Stimulated activated naive CD4-positive, alpha-beta T cell treated with Interleukin-2 at 50 U/mL for 16 hours (primary cell): ENCODE results near the gene DEPDC5.
"Not testable (repeated sequence)": the region's sequence is repeated elsewhere in the genome, so short reads cannot be mapped to it uniquely, and the experiment has no call there.

ENCODE experiments used
- DNase-seq: peaks from one replicate; lab custom pipeline; 2025; lab: John Stamatoyannopoulos, UW

The DEPDC5 gene

DNA sequence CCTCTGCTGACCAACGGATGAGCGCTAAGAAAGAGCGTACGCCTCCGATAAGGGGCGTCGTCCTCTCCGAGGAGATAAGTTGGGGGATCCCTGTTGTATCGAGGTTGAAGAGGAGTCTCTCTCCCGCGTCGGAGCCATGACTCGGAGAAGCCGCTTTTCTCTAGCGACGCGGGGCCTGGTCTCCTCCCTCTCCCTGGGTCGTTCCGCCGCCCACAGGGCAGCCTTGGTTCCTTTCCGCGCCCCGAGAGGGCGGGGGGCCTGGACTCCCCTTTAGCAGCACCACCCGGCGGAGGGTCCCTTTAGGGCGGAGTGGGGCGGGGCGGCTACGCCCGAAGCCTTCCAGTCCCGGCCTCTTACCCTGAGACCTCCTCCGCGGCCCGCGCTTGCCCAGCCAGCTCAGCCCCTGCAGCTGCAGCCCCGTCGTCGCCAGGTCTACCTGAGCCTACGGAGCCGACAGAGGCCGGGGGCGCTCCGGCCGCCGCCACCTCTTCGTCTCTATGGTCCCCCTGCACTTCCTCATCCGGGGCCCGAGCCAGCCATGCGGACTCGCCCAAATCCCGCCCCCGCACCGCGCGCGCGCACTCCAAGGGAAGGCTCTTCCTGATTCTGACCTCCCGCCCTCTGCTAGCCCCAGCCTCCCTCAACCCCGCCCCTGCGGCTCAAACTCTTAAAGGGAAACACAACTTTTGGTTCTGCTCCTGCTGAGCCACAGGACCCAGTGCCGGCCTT is 4.0 kb upstream of the DEPDC5 start, which contains the start of gene PRR14L:
PRR14L (minus strand) TSS at position 497 of the 729 bp plus-strand sequence. CDS start 11,272 bp downstream, outside the sequence.
- DNase-seq: peak; percentile 96

DNA sequence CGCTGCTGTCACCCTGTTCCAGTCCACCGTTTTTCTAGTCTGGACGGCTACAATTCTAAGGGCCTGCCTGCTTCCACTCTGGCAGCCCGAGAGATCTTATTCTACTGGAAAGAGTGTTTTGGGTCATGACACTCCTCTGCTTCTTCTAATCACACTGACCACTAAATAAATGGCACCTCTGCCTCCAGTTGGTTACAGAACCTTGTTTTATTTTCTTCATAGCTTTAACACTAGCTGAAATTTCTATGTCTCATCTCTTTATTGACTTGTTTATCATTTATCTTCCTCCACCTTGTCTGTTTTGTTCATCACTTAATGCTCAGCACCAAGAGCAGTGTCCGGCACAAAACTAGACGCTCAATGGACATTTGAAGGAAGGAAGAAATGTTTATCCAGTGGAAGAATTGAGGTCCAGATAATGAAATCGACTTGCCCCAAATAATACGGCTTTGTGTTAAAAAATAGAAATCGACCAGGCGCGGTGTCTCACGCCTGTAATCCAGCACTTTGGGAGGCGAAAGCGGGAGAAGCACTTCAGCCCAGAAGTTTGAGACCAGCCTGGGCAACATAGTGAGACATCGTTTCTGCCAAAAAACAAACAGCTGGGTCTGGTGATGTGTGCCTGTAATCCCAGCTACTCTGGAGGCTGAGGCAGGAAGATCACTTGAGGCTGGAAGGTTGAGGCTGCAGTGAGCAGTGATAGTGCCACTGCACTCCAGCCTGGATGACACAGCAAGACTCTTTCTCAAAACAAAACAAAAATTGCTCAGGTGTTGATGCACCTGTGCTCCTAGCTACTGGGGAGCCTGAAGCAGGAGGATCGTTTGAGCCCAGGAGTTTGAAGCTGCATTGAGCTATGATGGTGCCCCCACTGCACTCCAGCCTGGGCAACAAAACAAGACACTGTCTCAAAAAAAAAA is 3.2 kb upstream of the DEPDC5 start:
- DNase-seq: no peak

DNA sequence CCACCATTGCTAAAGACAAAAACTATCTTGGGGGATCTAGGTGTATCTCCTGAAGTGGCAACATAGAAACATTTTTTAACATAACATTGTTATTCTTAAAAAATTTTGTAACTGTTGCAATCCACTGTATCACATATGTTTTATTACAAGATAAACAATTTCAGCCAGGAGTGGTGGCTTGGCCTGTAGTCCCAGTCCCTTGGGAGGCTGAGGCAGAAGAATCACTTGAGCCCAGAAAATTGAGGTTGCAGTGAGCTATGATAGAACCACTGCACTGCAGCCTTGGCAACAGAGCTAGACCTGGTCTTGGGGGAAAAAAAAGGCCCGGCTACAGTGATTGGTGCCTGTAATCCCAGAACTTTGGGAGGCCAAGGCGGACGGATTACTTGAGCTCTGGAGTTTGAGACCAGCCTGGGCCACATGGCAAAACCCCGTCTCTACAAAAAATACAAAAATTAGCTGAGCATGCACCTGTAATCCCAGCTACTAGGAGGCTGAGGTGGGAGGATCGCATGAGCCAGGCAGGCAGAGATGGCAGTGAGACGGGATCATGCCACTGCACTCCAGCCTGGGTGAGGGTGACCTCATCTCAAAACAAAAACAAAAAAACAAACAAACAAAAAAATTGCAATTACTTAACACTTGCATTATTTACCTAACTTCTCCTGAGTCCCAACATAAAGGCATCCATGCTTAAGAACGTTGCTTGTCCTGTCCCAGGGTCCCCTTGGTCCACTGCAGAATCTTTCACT is 1.5 kb upstream of the DEPDC5 start:
- DNase-seq: no peak

DNA sequence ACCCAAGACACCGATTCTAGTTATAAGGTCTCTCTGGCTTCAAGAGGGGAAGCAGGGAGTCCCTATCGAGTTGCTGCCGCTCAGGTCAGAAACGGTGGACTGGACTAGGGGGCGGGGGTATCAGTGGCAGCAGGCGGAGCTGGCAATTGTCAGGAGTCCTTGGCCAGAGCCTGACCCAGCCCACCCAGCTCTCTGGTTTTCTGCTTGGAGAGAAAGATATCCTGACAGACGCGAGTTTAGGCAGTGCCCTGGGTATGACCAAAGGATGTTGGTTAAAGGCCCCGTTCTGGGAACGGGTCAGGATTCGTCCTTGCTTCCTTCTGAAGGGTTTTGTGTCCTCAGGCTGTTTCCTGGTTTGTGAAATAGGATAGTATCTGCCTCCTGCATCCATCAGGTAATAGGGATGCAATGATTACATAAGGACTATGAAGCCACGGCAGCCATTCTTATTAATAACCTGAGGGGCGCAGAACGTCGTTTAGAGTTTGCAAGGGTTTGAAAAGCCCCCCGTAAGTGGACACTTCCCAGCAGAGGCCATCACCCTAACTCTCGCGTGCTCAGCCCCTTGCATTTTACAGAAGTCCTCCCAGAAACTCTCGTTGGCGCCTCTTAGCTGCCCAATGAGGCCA is 700 bp upstream of the DEPDC5 start:
- DNase-seq: no peak

DNA sequence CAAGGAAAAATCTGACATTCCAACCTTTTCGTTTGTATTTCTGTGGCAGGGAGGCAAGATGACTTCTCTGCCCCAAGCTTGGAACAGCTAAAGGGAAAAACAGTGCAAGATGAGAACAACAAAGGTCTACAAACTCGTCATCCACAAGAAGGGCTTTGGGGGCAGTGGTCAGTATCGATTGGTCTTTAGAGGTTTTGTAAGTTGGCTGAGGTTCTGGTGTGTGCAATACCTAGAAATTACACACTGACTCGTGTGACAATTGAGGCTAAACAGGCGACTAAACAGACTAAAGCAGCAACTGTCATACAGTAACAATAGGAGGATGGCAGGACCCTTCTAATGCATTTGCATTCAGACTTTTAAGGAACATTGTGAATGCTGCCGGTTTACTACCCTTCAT is 994 bp downstream of the DEPDC5 start:
- no peak for DNase-seq

DNA sequence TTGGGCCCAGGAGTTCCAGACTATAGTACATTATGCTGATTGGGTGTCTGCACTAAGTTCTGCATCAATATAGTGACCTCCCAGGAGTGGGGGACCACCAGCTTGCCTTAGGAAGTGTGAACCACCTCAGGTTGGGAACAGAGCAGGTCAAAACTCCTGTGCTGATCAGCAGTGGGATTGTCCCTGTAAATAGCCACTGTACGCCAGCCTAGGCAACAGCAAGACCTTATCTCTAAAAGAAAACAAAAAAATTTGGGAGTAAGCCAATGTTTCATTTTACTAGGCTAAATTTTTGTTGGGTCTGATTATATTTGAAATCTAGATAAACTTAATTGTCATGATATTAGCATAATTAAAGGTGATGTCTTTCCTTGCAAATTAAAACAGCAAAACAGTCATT is 3.4 kb downstream of the DEPDC5 start:
- no peak for DNase-seq

DNA sequence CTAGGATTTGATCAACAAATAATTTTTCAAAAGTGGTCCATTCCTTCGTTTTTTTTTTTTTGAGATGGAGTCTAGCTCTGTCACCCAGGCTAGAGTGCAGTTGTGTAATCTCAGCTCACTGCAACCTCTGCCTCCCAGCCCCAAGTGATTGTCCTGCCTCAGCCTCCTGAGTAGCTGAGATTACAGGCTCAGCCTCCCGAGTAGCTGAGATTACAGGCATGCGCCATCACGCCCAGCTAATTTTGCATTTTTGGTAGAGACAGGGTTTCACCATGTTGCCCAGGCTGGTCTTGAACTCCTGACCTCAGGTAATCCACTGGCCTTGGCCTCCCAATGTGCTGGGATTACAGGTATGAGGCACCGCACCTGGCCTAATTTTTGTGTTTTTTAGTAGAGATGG is 5.0 kb downstream of the DEPDC5 start:
- DNase-seq: not testable (repeated sequence)

DNA sequence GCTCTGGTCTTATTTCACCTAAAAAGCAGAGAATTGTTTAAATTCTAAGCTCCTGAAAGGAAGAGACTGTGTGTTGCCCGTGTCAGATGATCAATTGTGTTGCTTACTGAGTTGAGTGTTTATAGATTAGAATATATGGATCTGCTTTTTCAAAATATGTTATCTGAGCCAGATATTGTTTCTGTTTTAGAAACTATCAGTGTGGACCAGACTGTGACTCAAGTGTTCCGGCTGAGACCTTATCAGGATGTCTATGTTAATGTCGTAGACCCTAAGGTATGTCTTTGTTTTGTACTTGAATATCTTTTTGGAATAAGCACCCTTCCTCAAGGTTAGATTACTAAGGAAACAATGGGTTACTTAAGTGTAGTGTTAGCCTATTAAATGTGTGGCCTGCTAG is 11.0 kb downstream of the DEPDC5 start:
- no peak for DNase-seq

DNA sequence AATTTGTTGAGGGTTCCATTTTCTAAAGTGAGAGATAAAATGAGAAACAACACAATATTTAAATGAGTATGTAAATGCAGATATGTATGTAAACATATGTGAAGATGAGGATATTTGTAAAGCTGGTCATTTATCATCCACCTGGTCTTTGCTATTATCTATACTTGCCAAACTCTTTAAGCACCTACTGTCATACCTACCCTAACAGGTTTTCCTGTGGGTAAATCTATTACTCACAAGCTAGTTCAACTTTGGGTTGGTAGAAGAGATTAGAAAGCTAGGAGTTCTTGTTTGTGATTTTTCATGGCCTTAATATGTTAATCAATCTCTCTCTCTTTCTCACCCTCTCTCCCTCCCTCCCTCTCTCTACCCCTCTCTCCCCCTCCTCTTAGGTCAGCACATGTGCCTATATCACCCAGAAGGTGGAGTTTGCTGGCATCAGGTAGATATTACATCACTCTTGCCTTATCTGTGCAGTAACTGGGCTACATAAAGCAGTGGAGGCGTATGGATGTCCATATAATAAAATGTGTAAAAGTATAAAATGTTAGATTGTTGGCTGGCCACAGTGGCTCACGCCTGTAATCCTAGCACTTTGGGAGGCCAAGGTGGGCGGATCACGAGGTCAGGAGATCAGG is 14.7 kb downstream of the DEPDC5 start:
- no peak for DNase-seq

DNA sequence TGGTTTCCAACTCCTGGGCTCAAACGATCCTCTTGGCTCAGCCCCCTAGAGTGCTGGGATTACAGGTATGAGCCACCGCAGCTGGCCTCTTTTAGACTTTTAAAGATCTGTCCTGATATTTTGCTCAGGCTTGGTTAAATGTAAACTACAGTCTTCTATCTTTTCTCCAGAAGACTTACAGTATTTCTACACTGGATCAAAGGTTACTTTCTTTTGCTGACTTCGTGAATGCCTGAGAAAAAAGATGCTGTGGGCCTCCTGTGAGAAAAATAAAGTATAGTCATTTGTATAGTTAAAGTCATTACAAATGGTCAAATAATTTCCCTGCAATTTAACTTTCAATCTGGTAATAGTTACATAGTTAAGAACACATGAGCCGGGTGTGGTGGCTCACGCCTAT is 19.6 kb downstream of the DEPDC5 start:
- no peak for DNase-seq

DNA sequence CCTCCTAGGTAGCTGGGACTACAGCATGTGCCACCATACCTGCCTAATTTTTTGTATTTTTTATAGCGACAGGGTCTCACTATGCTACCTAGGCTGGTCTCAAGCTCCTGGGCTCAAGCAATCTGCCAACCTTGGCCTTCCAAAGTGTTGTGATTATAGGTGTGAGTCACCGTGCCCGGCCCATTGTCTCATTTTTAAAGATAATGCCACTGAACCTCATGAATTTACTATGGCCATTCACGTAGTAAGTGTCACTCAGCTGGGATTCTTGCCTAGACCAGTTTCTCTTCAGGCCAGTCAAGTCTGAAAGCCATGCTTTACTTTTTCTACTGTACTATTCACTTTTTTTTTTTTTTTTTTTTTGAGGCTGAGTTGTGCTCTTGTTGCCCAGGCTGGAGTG is 22.4 kb downstream of the DEPDC5 start:
- DNase-seq: no peak

DNA sequence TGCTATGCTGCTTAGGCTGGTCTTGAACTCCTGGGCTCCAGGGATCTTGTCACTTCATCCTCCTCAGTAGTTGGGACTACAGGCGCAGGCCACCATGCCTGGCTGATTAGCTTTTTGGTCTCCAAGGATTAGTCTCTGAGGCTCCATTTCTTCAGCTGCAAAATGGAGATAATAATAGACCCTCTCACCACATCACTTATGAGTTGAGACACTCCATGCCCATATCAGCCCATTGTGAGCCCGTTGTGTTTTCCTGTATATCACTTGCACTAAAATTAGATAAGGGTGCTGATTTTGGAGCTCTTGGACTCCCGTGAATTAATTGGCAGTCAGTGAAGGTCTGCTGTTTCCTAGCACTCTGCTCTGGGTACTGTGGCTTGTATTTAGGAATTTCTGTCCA is 36.0 kb downstream of the DEPDC5 start:
- no peak for DNase-seq

DNA sequence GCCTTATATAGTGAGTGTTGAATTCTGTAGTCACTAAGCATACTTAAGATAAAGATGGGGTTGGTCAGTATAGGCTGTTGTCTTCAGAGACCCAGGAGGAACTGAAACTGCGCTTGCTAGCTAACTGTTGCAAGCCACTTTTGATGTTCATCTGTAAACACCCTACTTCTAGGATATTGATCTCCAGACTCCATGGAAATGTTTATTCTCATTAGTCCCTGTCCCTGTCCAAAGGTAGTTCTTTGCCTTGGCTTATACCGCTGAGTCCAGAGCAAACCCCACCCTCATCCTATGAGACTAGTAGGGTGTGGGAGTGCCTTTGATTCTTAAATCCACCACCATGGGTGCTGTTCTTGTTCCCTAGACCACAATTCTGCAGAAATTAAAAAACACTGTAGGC is 36.4 kb downstream of the DEPDC5 start:
- DNase-seq: no peak

DNA sequence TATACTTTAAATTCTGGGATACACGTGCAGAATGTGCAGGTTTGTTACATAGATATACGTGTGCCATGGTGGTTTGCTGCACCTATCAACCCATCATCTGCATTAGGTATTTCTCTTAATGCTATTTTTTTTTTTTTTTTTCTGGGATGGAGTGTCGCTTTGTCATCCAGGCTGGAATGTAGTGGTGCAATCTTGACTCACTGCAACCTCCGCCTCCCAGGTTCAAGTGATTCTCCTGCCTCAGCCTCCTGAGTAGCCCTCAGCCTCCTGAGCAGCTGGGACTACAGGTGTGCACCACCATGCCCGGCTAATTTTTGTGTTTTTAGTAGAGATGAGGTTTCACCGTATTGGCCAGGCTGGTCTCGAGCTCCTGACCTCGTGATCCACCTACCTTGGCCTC is 45.5 kb downstream of the DEPDC5 start:
- DNase-seq: not testable (repeated sequence)

DNA sequence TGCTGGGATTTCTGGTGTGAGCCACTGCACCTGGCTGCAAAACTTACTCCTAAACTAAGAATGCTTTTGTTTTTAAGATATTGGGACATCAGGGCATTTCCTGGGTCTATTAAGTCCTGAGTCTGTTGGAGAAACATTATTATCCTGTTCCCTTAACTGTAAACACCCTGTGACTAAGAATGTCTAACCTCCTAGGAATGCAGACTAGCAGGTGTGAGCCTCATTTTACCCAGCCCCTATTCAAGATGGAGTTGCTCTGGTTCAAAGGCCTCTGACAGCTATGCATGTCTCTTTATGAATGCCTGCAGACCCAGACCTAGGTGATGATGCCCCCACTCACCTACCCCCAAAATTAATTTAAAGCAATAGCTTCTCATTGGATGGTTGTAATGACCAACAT is 46.2 kb downstream of the DEPDC5 start:
- no peak for DNase-seq

DNA sequence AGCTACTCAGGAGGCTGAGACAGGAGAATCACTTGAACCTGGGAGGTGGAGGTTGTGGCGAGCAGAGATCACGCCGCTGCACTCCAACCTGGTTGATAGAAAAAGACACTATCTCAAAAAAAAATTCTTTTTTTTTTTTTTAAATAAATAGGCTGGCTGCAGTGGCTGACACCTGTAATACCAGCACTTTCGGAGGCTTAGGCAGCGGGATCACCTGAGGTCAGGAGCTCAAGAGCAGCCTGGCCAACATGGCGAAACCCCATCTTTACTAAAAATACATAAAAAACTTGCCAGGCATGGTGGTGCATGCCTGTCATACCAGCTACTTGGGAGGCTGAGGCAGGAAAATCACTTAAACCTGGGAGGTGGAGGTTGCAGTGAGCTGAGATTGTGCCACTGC is 47.0 kb downstream of the DEPDC5 start:
- DNase-seq: not testable (repeated sequence)

DNA sequence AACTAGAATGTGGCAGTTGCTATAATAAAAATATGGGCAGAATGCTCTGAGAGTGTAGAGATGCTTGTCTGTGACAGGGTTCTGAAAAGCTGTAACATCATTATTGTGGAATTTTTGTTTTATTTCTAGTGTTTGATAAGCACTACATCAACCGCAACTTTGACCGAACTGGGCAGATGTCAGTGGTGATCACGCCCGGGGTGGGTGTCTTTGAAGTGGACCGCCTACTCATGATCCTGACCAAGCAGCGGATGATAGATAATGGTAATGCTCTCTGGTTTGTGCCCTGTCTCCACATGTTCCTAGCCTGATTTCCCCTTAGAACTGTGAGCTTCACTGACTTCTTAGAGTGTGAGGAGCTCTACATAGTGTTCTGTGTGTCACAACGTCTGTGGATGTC is 48.8 kb downstream of the DEPDC5 start:
- DNase-seq: no peak

DNA sequence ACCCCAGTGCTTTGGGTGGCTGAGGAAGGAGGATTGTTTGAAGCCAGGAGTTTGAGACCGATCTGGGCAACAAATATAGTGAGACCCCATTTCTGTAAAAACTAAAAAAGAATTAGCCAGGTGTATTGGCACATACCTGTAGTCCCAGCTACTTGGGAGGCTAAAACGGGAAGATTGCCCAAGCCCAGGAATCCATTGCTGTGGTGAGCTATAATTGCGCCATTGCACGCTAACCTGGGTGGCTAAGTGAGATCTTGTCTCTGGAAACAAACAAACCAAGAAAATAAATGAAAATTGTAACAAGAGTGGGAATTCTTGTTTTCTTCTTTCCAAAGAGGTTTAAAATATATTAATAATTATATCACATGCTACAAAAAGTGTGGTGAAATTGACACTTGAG is 52.9 kb downstream of the DEPDC5 start:
- DNase-seq: no peak

DNA sequence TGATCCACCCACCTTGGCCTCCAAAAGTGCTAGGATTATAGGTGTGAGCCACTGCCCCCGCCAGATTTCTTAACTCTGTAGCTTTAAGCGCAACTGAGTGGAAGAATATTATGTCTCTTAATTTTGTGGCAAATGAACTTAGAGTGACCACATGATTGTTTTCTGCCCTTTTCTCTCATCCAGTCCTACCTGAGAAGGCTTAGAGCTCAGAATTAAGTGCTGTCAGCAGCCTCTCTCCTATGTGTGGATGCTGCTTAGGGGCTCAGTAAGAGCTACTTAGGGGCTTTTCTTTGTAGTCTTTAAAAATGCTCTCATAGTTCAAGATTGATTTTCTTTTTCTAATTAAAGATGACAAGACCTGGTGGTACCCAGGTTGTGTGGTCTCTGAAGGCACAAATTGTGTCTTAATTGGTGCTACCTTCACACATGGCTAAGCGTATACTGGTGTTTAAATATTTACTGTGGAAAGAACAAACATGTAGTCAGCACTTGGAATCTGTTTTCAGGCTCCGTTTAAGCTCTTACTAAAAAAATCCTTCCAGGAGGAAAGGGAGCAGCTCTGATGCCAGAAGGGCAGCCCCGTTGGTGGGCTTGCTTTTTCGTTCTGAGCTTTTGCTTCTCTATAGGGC is 59.3 kb downstream of the DEPDC5 start:
- DNase-seq: no peak

DNA sequence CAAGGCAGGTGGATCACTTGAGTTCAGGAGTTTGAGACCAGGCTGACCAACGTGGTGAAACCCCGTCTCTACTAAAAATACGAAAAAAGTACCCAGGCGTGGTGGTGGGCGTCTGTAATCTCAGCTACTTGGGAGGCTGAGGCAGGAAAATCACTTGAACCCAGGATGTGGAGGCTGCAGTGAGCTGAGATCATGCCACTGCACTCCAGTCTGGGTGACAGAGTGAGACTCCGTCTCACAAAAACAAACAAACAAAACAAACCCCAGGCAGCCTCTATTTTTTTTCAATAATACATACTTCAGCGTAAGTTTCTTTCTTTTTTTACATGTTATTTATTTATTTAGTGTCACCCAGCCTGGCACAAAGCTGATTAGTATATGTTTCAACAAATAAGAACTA is 60.1 kb downstream of the DEPDC5 start:
- not testable (repeated sequence) for DNase-seq

DNA sequence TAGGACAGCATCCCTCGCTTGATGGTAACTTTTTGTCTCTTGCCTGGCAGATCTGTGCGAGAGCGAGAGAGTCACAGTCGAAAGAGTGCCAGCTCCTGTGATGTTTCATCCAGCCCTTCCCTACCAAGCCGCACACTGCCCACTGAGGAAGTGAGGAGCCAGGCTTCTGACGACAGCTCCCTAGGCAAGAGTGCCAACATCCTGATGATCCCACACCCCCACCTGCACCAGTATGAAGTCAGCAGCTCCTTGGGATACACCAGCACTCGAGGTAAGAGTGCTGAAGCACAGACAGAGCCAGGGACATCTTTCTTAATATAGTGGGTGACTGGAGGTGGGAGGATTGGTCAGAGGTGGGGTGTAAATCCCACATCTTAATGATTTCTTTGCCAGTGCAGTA is 61.1 kb downstream of the DEPDC5 start:
- DNase-seq: no peak
